CD1c-positive myeloid dendritic cell (primary cell): Measurements from ENCODE around the gene DENND1B.
A peak's percentile ranks its signal among the peaks of the same experiment; 100 is the strongest.
"Not testable (repeated sequence)": the region's sequence is repeated elsewhere in the genome, so short reads cannot be mapped to it uniquely, and the experiment has no call there.

Source experiments
- DNase-seq: peaks from one replicate; pipeline ENCODE4 v3.0.0-alpha.2; 2016; ENCODE audit errors: extremely low spot score

Gene DENND1B

GRCh38 chr1:197782722-197783360 lies 7.6 kb upstream of the DENND1B start:
- DNase-seq, result peak; percentile 60

GRCh38 chr1:197781968-197782721 lies 6.9 kb upstream of the DENND1B start:
- peak; percentile 31 for DNase-seq

- DNase-seq, result no peak
These were observed 4.6 kb upstream of the DENND1B start for GRCh38 chr1:197779921-197780320.

GRCh38 chr1:197778366-197778945 lies 3.2 kb upstream of the DENND1B start:
- peak; percentile 37 for DNase-seq

GRCh38 chr1:197776351-197777105 lies 1.2 kb upstream of the DENND1B start:
- DNase-seq, result peak; percentile 88

GRCh38 chr1:197774466-197775281 lies 606 bp downstream of the DENND1B start:
- DNase-seq, result peak; percentile 56

- DNase-seq, result peak; percentile 47
These were observed 1.4 kb downstream of the DENND1B start for GRCh38 chr1:197773856-197774255.

GRCh38 chr1:197771904-197772556 lies 3.2 kb downstream of the DENND1B start:
- peak; percentile 34 for DNase-seq

GRCh38 chr1:197771386-197771785 lies 3.9 kb downstream of the DENND1B start:
- no peak for DNase-seq

- peak; percentile 35 for DNase-seq
These were observed 5.0 kb downstream of the DENND1B start for GRCh38 chr1:197770243-197770642.

- DNase-seq, result no peak
These were observed 6.0 kb downstream of the DENND1B start for GRCh38 chr1:197769287-197769686.

GRCh38 chr1:197768014-197768805 lies 7.1 kb downstream of the DENND1B start:
- peak; percentile 41 for DNase-seq

- DNase-seq, result no peak
These were observed 11.5 kb downstream of the DENND1B start for GRCh38 chr1:197763769-197764168.

GRCh38 chr1:197763307-197763706 lies 12.0 kb downstream of the DENND1B start:
- no peak for DNase-seq

GRCh38 chr1:197761654-197762053 lies 13.6 kb downstream of the DENND1B start:
- DNase-seq, result peak; percentile 66

- not testable (repeated sequence) for DNase-seq
These were observed 19.7 kb downstream of the DENND1B start for GRCh38 chr1:197755553-197755952.

GRCh38 chr1:197752652-197753164 lies 22.6 kb downstream of the DENND1B start:
- not testable (repeated sequence) for DNase-seq

- no peak for DNase-seq
These were observed 24.9 kb downstream of the DENND1B start for GRCh38 chr1:197750366-197750765.

- DNase-seq, result no peak
These were observed 29.4 kb downstream of the DENND1B start for GRCh38 chr1:197745911-197746310.

GRCh38 chr1:197744979-197745378 lies 30.3 kb downstream of the DENND1B start:
- no peak for DNase-seq
